ENCODE measurements around the gene DOP1A.

DNA sequence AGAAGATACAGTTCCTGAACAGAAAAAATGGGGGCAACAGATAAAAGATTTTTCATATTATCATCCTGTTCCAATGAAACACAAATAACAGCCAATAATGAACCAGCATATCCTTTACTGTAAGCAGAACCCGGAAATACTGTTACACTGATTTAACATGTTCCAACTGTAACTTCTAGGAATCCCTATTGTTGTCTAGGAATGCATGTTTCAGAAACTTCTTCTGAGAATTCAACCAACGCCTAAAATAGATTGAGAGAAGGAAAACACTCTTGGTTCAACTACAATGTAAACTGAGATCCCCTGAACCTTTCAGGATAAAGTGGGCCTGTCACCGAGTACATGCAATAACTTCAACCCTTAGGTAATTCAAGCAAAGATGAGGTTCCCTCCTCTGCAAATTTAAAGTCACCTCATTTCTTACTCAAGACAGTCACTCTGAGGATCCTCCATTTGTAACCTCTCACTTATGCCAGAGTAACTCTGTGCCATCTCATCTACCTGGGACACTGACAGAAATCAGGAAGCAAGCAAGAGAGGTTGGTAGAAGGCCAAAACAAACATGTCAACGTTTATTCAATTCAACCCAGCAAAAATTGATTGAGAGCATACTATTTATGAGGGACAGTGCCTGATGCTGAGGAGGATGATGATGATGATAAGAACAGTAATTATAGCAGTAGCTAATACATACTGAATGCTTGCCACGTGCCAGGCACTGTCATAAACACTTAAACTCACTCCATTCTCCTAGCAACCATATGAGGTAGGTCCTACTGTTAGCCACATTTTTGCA lies 15.9 kb upstream of the DOP1A start:
- TF ChIP-seq, protein P1, sequence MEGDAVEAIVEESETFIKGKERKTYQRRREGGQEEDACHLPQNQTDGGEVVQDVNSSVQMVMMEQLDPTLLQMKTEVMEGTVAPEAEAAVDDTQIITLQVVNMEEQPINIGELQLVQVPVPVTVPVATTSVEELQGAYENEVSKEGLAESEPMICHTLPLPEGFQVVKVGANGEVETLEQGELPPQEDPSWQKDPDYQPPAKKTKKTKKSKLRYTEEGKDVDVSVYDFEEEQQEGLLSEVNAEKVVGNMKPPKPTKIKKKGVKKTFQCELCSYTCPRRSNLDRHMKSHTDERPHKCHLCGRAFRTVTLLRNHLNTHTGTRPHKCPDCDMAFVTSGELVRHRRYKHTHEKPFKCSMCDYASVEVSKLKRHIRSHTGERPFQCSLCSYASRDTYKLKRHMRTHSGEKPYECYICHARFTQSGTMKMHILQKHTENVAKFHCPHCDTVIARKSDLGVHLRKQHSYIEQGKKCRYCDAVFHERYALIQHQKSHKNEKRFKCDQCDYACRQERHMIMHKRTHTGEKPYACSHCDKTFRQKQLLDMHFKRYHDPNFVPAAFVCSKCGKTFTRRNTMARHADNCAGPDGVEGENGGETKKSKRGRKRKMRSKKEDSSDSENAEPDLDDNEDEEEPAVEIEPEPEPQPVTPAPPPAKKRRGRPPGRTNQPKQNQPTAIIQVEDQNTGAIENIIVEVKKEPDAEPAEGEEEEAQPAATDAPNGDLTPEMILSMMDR (IDR thresholded peaks at IDR 0.05): no peak
- TF ChIP-seq POLR2AphosphoS5 (IDR thresholded peaks at IDR 0.05): no peak

Measured in sigmoid colon (tissue), 4 donors.